IPS-15b (cell line): ENCODE results near the gene SVBP.
"Not testable (repeated sequence)": the region's sequence is repeated elsewhere in the genome, so short reads cannot be mapped to it uniquely, and the experiment has no call there.

Experiments
- H3K27me3 ChIP-seq: one replicate; pipeline ENCODE4 v1.6.1; 2013; ENCODE audit warnings: low read length; ENCODE audit not compliant: control insufficient read depth, insufficient read depth
- H3K36me3 ChIP-seq: one replicate; pipeline ENCODE4 v1.6.1; 2013; ENCODE audit warnings: low read length; ENCODE audit not compliant: control insufficient read depth, insufficient read depth
- H3K4me1 ChIP-seq: one replicate; pipeline ENCODE4 v1.6.1; 2013; ENCODE audit warnings: mild to moderate bottlenecking, low read length; ENCODE audit not compliant: control insufficient read depth, insufficient read depth
- H3K4me3 ChIP-seq: one replicate; pipeline ENCODE4 v1.5.1; 2013; ENCODE audit warnings: low read depth, low read length
- H3K9ac ChIP-seq: one replicate; pipeline ENCODE4 v1.6.1; 2013; ENCODE audit warnings: low read depth, mild to moderate bottlenecking, low read length
- H3K9me3 ChIP-seq: one replicate; pipeline ENCODE4 v1.6.1; 2013; ENCODE audit warnings: mild to moderate bottlenecking, low read length; ENCODE audit not compliant: control insufficient read depth, insufficient read depth

The SVBP gene

GRCh38 chr1:42820813-42821212 lies 3.6 kb upstream of the SVBP start:
- Histone ChIP-seq H3K36me3 (no peaks in the 10 kb centered on the region), H3K9ac (no peak overlapping the region), H3K4me1 (peaks cover 5% of the 10 kb centered on the region), H3K4me3 (no peak overlapping the region), H3K27me3 (no peaks in the 10 kb centered on the region), H3K9me3 (no peaks in the 10 kb centered on the region)

GRCh38 chr1:42817976-42818375 lies 779 bp upstream of the SVBP start:
- no peaks in the 10 kb centered on the region for H3K36me3 ChIP-seq
- no peaks in the 10 kb centered on the region for H3K27me3 ChIP-seq
- H3K9ac ChIP-seq: no peak overlapping the region
- no peaks in the 10 kb centered on the region for H3K9me3 ChIP-seq
- peaks cover 3% of the 10 kb centered on the region for H3K4me1 ChIP-seq
- H3K4me3 ChIP-seq: no peak overlapping the region

GRCh38 chr1:42817440-42817767 lies 207 bp upstream of the SVBP start:
- Histone ChIP-seq H3K27me3 (no peaks in the 10 kb centered on the region), H3K4me1 (peaks cover 3% of the 10 kb centered on the region), H3K9me3 (no peaks in the 10 kb centered on the region), H3K36me3 (no peaks in the 10 kb centered on the region), H3K4me3 (peak overlapping the region; percentile 42), H3K9ac (no peak overlapping the region)

DNA sequence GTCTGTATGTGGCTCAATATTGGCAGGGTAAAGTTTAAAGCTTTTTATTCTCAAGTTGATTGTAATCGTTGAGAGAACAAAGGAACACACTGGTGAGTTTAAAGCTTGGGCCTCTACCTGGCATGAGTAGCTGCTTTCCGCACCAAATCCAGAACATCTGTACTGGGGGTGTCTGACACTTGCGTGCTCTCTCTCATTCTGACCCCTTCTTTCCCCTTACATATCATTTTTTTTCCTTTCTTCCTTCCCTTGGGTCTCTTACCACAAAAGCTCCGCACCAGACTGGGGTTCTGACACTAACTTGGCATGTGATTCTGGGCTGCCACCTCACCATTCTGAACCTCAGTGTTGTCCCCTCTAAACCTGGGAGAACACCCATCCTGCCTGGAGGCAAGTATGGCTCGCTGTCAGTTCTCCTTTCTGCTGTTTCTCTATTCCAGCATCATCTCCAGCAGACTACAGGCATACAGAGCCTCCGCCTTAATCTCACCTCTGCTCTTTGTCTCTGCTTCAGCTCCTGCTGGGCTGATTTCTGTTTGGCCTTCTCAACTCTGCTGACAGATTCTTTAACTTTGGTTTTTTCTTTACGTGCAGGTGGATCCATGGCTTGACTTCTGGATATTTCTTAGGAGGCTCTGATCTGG lies 1.1 kb downstream of the SVBP start:
- Histone ChIP-seq H3K9ac (no peak overlapping the region), H3K4me1 (peaks cover 3% of the 10 kb centered on the region), H3K27me3 (no peaks in the 10 kb centered on the region), H3K36me3 (no peaks in the 10 kb centered on the region), H3K4me3 (peak overlapping the region; percentile 90), H3K9me3 (no peaks in the 10 kb centered on the region)

DNA sequence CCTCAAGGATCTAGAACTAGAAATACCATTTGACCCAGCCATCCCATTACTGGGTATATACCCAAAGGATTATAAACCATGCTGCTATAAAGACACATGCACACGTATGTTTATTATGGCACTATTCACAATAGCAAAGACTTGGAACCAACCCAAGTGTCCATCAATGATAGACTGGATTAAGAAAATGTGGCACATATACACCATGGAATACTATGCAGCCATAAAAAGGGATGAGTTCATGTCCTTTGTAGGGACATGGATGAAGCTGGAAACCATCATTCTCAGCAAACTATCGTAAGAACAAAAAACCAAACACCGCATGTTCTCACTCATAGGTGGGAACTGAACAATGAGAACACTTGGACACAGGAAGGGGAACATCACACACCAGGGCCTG lies 2.4 kb downstream of the SVBP start:
- H3K4me1 ChIP-seq, H3K27me3 ChIP-seq, H3K9me3 ChIP-seq, H3K36me3 ChIP-seq, H3K4me3 ChIP-seq, H3K9ac ChIP-seq: not testable (repeated sequence)

- Histone ChIP-seq H3K9ac (no peak overlapping the region), H3K4me3 (no peak overlapping the region), H3K27me3 (no peaks in the 10 kb centered on the region), H3K9me3 (no peaks in the 10 kb centered on the region), H3K4me1 (no peaks in the 10 kb centered on the region), H3K36me3 (no peaks in the 10 kb centered on the region)
These were observed 10.0 kb downstream of the SVBP start for GRCh38 chr1:42807056-42807668.

DNA sequence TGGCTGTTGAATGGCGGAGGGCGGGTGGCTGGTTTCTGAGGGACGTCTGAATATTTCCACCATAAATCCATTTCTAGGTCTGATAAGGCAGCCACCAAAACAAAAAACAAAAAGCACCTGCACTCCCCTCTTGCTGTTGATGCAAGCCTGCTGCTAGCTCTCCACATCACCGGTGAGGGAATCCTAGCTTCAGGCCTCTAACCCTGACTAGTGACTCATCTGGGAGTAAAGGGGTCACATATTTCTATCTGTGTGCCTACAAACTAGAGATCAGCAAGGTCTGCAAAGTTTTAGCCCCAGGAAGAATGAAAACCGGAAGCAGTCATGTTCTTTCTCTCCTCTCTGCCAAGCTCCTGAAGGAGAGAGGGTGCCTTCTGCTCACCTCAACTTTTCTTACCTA lies 10.6 kb downstream of the SVBP start:
- no peak overlapping the region for H3K4me3 ChIP-seq
- H3K9me3 ChIP-seq: no peaks in the 10 kb centered on the region
- H3K36me3 ChIP-seq: no peaks in the 10 kb centered on the region
- H3K9ac ChIP-seq: no peak overlapping the region
- no peaks in the 10 kb centered on the region for H3K27me3 ChIP-seq
- no peaks in the 10 kb centered on the region for H3K4me1 ChIP-seq

- Histone ChIP-seq H3K36me3 (no peaks in the 10 kb centered on the region), H3K4me1 (no peaks in the 10 kb centered on the region), H3K9ac (no peak overlapping the region), H3K27me3 (no peaks in the 10 kb centered on the region), H3K4me3 (no peak overlapping the region), H3K9me3 (no peaks in the 10 kb centered on the region)
These were observed 11.0 kb downstream of the SVBP start for GRCh38 chr1:42806171-42806570.

DNA sequence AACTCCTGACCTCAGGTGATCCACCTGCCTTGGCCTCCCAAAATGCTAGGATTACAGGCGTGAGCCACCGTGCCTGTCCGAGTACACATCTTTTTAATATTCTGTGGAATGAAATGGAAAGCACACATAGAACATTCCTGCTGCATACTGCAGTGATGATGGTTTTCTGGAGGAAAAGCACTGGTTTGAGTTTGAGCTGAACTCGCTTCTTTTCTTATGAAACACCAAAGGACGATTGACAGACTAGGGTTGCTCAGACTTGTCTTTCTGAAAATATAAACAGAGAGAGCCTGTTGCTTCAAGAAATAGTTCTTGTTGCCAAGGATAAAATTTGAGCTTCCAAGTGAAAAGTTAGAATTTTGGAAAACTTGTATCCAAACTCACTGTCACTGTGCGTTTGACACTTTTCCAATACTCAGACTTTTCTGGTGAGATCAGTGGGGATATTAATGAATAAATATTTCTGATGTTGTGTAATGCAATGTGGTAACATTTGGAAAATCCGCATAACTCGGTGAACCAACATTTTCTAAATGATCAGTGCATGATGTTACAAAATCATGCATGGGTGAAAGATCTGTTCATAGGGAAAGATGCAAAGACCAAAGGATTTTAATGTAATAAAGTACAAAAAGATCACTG lies 15.2 kb downstream of the SVBP start:
- no peaks in the 10 kb centered on the region for H3K36me3 ChIP-seq
- H3K9me3 ChIP-seq: no peaks in the 10 kb centered on the region
- no peaks in the 10 kb centered on the region for H3K4me1 ChIP-seq
- H3K9ac ChIP-seq: no peak overlapping the region
- no peak overlapping the region for H3K4me3 ChIP-seq
- H3K27me3 ChIP-seq: no peaks in the 10 kb centered on the region

DNA sequence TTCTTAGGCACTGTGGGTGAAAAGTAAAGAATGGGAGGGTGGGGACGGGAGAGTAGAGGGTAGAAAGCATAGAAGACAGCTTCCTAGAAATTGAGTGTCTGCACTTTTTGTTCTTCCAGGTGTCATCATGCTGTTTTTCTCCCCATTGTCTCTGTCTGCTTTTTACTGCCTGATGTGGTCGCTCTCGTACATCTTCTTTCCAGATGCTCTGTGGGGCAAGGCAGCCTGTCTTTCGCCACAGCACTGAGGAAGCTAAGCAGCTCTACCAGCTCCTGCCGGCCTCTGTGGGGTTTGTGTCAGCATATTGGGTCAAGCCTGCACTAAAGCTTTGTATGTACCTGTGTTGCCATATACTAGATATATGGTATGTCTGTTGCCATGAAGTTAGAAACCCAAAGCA lies 19.2 kb downstream of the SVBP start:
- Histone ChIP-seq H3K27me3 (no peaks in the 10 kb centered on the region), H3K9me3 (no peaks in the 10 kb centered on the region), H3K36me3 (no peaks in the 10 kb centered on the region), H3K4me3 (no peak overlapping the region), H3K9ac (no peak overlapping the region), H3K4me1 (no peaks in the 10 kb centered on the region)

- Histone ChIP-seq H3K36me3 (no peaks in the 10 kb centered on the region), H3K9ac (no peak overlapping the region), H3K4me1 (no peaks in the 10 kb centered on the region), H3K9me3 (no peaks in the 10 kb centered on the region), H3K4me3 (no peak overlapping the region), H3K27me3 (no peaks in the 10 kb centered on the region)
These were observed 19.8 kb downstream of the SVBP start for GRCh38 chr1:42797414-42797813.

DNA sequence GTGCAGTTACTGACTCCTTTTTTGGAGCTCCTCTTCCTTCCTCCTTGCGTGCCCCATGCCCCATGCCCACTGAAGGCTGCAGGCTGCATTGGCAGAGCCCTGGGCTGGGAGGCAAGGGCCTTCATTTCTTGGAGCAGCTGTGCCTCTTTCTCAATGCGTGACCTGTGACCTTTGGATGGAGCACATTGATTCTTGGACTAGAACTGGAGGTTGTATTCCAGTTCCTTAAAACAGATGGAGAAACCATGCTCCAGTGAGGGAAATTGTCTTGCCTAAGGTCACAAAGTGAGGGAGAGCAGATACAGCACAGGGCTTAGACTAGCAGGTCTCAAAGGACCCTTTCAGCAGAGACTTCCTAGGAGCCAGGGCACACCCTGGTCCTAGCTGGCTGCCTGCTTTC lies 23.4 kb downstream of the SVBP start:
- H3K27me3 ChIP-seq: no peaks in the 10 kb centered on the region
- no peak overlapping the region for H3K4me3 ChIP-seq
- no peaks in the 10 kb centered on the region for H3K36me3 ChIP-seq
- H3K4me1 ChIP-seq: no peaks in the 10 kb centered on the region
- H3K9me3 ChIP-seq: no peaks in the 10 kb centered on the region
- H3K9ac ChIP-seq: no peak overlapping the region
